ENCODE results near the gene EEF2KMT. TPM values are rescaled to one million over a fixed set of nuclear protein-coding genes. Genes with fewer than 3 reads are reported as not detected.
A peak's percentile ranks its signal among the peaks of the same experiment; 100 is the strongest.

The EEF2KMT gene
- total RNA-seq, 3 donors from 2014 or later (not counting 1 experiment from before 2014, with no cell fraction given) = 3.0 to 4.7 (median 3.7) TPM

- no peaks in the 10 kb centered on the region for H3K27me3 ChIP-seq (ENCODE audit: control insufficient read depth, insufficient read depth, low read length)
- H3K4me1 ChIP-seq (ENCODE audit: control insufficient read depth, insufficient read depth, low read length) = peaks cover 18% of the 10 kb centered on the region
- Mint-ChIP-seq H3K36me3 (no peaks in the 10 kb centered on the region), H3K9me3 (no peaks in the 10 kb centered on the region), H3K4me3 (peak overlapping the region; percentile 98), H3K27ac (peak overlapping the region; percentile 98 to 99), H3K4me1 (peaks cover 26 to 27% of the 10 kb centered on the region in 2 donors), H3K27me3 (ENCODE audit: low read depth in 2 of 2) (no peaks in the 10 kb centered on the region)
- ATAC-seq = no peak
- peaks cover 11% of the 10 kb centered on the region for H3K36me3 ChIP-seq (ENCODE audit: control insufficient read depth, insufficient read depth, low read length)
- DNase-seq = no peak
- peak overlapping the region; percentile 71 for H3K4me3 ChIP-seq (ENCODE audit: low read length)
- intact Hi-C loops (cut with micrococcal nuclease) = no loop called here
- TF ChIP-seq CTCF (IDR thresholded peaks at IDR 0.05) = no peak
- WGBS (ENCODE audit: insufficient coverage) = 78% methylated on average over 7 of the region's 7 CpGs
- H3K9me3 ChIP-seq (ENCODE audit: control insufficient read depth, insufficient read depth, low read length) = no peaks in the 10 kb centered on the region
- peak overlapping the region; percentile 85 for H3K27ac ChIP-seq (ENCODE audit: low read length)
Measured at GRCh38 chr16:5071341-5071680, 26.3 kb downstream of the EEF2KMT start.

- Histone ChIP-seq H3K27me3 (ENCODE audit: control insufficient read depth, insufficient read depth, low read length) (no peaks in the 10 kb centered on the region), H3K4me1 (ENCODE audit: control insufficient read depth, insufficient read depth, low read length) (peaks cover 18% of the 10 kb centered on the region), H3K9me3 (ENCODE audit: control insufficient read depth, insufficient read depth, low read length) (no peaks in the 10 kb centered on the region), H3K4me3 (ENCODE audit: low read length) (no peak overlapping the region), H3K27ac (ENCODE audit: low read length) (peak overlapping the region; percentile 85), H3K36me3 (ENCODE audit: control insufficient read depth, insufficient read depth, low read length) (peaks cover 4% of the 10 kb centered on the region)
- peaks cover 26 to 27% of the 10 kb centered on the region in 2 donors for H3K4me1 Mint-ChIP-seq
- peak overlapping the region; percentile 28 for H3K4me3 Mint-ChIP-seq
- no peaks in the 10 kb centered on the region for H3K36me3 Mint-ChIP-seq
- no peak for TF ChIP-seq CTCF (IDR thresholded peaks at IDR 0.05)
- H3K9me3 Mint-ChIP-seq = no peaks in the 10 kb centered on the region
- 91% methylated on average over 13 of the region's 15 CpGs for WGBS (ENCODE audit: insufficient coverage)
- ATAC-seq (no peak), DNase-seq (peak in 1 of 2 donors; percentile 19)
- H3K27ac Mint-ChIP-seq = peak overlapping the region; percentile 98 to 99
- intact Hi-C loops (cut with micrococcal nuclease) = no loop called here
- no peaks in the 10 kb centered on the region for H3K27me3 Mint-ChIP-seq (ENCODE audit: low read depth in 2 of 2)
Measured at GRCh38 chr16:5070431-5071186, 27.0 kb downstream of the EEF2KMT start.

- Mint-ChIP-seq H3K27ac (peak overlapping the region in 1 of 2 donors; percentile 98), H3K36me3 (no peaks in the 10 kb centered on the region), H3K4me3 (peak overlapping the region; percentile 28), H3K4me1 (peaks cover 26 to 27% of the 10 kb centered on the region in 2 donors), H3K9me3 (no peaks in the 10 kb centered on the region), H3K27me3 (ENCODE audit: low read depth in 2 of 2) (no peaks in the 10 kb centered on the region)
- Histone ChIP-seq H3K27me3 (ENCODE audit: control insufficient read depth, insufficient read depth, low read length) (no peaks in the 10 kb centered on the region), H3K36me3 (ENCODE audit: control insufficient read depth, insufficient read depth, low read length) (no peaks in the 10 kb centered on the region), H3K9me3 (ENCODE audit: control insufficient read depth, insufficient read depth, low read length) (no peaks in the 10 kb centered on the region), H3K4me1 (ENCODE audit: control insufficient read depth, insufficient read depth, low read length) (peaks cover 18% of the 10 kb centered on the region), H3K4me3 (ENCODE audit: low read length) (no peak overlapping the region), H3K27ac (ENCODE audit: low read length) (no peak overlapping the region)
- no peak for TF ChIP-seq CTCF (IDR thresholded peaks at IDR 0.05)
- intact Hi-C loops (cut with micrococcal nuclease) = no loop called here
- WGBS (ENCODE audit: insufficient coverage) = 98% methylated on average over 9 of the region's 9 CpGs
- DNase-seq (no peak), ATAC-seq (no peak)
Measured at GRCh38 chr16:5069854-5070253, 27.7 kb downstream of the EEF2KMT start.

GRCh38 chr16:5069048-5069447 lies 28.5 kb downstream of the EEF2KMT start:
- Histone ChIP-seq H3K9me3 (ENCODE audit: control insufficient read depth, insufficient read depth, low read length) (no peaks in the 10 kb centered on the region), H3K27ac (ENCODE audit: low read length) (no peak overlapping the region), H3K36me3 (ENCODE audit: control insufficient read depth, insufficient read depth, low read length) (no peaks in the 10 kb centered on the region), H3K4me1 (ENCODE audit: control insufficient read depth, insufficient read depth, low read length) (peaks cover 18% of the 10 kb centered on the region), H3K27me3 (ENCODE audit: control insufficient read depth, insufficient read depth, low read length) (no peaks in the 10 kb centered on the region), H3K4me3 (ENCODE audit: low read length) (no peak overlapping the region)
- intact Hi-C loops (cut with micrococcal nuclease) = no loop called here
- Mint-ChIP-seq H3K36me3 (no peaks in the 10 kb centered on the region), H3K4me3 (no peak overlapping the region), H3K9me3 (no peaks in the 10 kb centered on the region), H3K27me3 (ENCODE audit: low read depth in 2 of 2) (peaks cover 0 to 3% of the 10 kb centered on the region in 2 donors), H3K27ac (no peak overlapping the region), H3K4me1 (peaks cover 26 to 27% of the 10 kb centered on the region in 2 donors)
- ATAC-seq = no peak
- TF ChIP-seq CTCF (IDR thresholded peaks at IDR 0.05) = no peak
- 89% methylated on average over 9 of the region's 9 CpGs for WGBS (ENCODE audit: insufficient coverage)
- no peak for DNase-seq
